K562 (cell line): ENCODE data around the gene RALGAPB. TPM values are rescaled to one million over a fixed set of nuclear protein-coding genes. Genes with fewer than 3 reads are reported as not detected.
A peak's percentile ranks its signal among the peaks of the same experiment; 100 is the strongest.

ENCODE experiments used
- ATAC-seq: fragments of 200-7000 bp; cut with Tn5 transposase; 3 replicates; pipeline ENCODE4 v1.9.1; 2020; ENCODE audit warnings: moderate library complexity
- BruUV-seq: library from RNA; stranded (reverse); fragments of 400-500 nt; replicated peaks from 2 replicates; lab custom pipeline; 2021; lab: Mats Ljungman, UMichigan
- CTCF ChIA-PET: fragments of 300-600 bp; formaldehyde crosslinking; extraction: SDS; loops from one replicate; lab custom pipeline; 2021; ENCODE audit warnings: low intra/inter-chr PET ratio; lab: Yijun Ruan, JAX
- POLR2A ChIA-PET: fragments of 300-600, 350-650 bp; sonication (Branson Sonifier 250); formaldehyde crosslinking; extraction: SDS; loops from one replicate; lab custom pipeline; 2021; ENCODE audit warnings: antibody characterized with exemption, inconsistent platforms; lab: Yijun Ruan, JAX
- DNase-seq, 4 experiments: peaks; one replicate each; pipeline versions ENCODE4 v3.0.0 to v3.0.0-alpha.2; 2011 to 2018; ENCODE audit warnings: low spot score in 3 of 4, mixed read lengths in 3 of 4; ENCODE audit errors: extremely low read depth in 1 of 4
- FAIRE-seq: peaks from 2 replicates; lab custom pipeline; 2011; peaks lifted over from hg19 to GRCh38; lab: Jason Lieb, UNC
- H2AFZ ChIP-seq: 2 replicates; pipeline ENCODE4 v1.6.0; 2011; ENCODE audit warnings: low read depth, low read length, control low read depth, inconsistent platforms
- H3K27ac ChIP-seq: fragments of 200-600 bp; 3 replicates; pipeline ENCODE4 v1.8.0; 2011; ENCODE audit warnings: low read depth, mild to moderate bottlenecking, control low read depth, inconsistent platforms, low read length, moderate library complexity, mixed read lengths; ENCODE audit errors: extremely low read depth
- H3K27me3 ChIP-seq, 2 experiments: fragments of 300-600 bp in 1 of 2; 2 replicates in 1 of 2; 3 replicates in 1 of 2; pipeline versions ENCODE4 v1.6.0 to v1.8.0; 2011; ENCODE audit warnings: inconsistent platforms in 2 of 2, low read length in 2 of 2, mild to moderate bottlenecking in 1 of 2, mixed read lengths in 1 of 2, moderate library complexity in 1 of 2; ENCODE audit not compliant: control insufficient read depth in 2 of 2, insufficient read depth in 2 of 2
- H3K36me3 ChIP-seq: fragments of 300-600 bp; 3 replicates; pipeline ENCODE4 v1.8.0; 2011; ENCODE audit warnings: mild to moderate bottlenecking, low read length, inconsistent platforms; ENCODE audit not compliant: control insufficient read depth, insufficient read depth
- H3K4me1 ChIP-seq, 2 experiments: fragments of 200-600 bp in 1 of 2; replicated peaks in 1 of 2; 2 replicates in 1 of 2; 3 replicates in 1 of 2; pipeline versions ENCODE4 v1.5.1 to v1.8.0; 2011; ENCODE audit warnings: inconsistent platforms in 2 of 2, low read length in 2 of 2, mild to moderate bottlenecking in 1 of 2, mixed read lengths in 1 of 2, moderate library complexity in 1 of 2; ENCODE audit not compliant: control insufficient read depth in 2 of 2, insufficient read depth in 2 of 2
- H3K4me2 ChIP-seq: 2 replicates; pipeline ENCODE4 v1.6.1; 2011; ENCODE audit warnings: low read length, control low read depth, inconsistent platforms, mixed read lengths; ENCODE audit not compliant: insufficient read depth
- H3K4me3 ChIP-seq: fragments of 200-600 bp; sonication (generic), shearing (Covaris generic); 2 replicates; pipeline ENCODE4 v1.5.1; 2016; ENCODE audit warnings: control low read depth, inconsistent platforms
- H3K79me2 ChIP-seq: fragments of 200-600 bp; 3 replicates; pipeline ENCODE4 v1.8.0; 2011; ENCODE audit warnings: low read length, inconsistent platforms; ENCODE audit not compliant: control insufficient read depth, insufficient read depth
- H3K9ac ChIP-seq, 2 experiments: 2 replicates each; pipeline versions ENCODE4 v1.6.0 to v1.6.1; 2011; ENCODE audit warnings: low read depth in 2 of 2, low read length in 2 of 2, control low read depth in 1 of 2, inconsistent platforms in 1 of 2, mild to moderate bottlenecking in 1 of 2, mixed read lengths in 1 of 2; ENCODE audit not compliant: insufficient read depth in 1 of 2
- H3K9me1 ChIP-seq: one replicate; pipeline ENCODE4 v1.6.0; 2011; ENCODE audit warnings: inconsistent platforms, mild to moderate bottlenecking, low read length, moderate library complexity; ENCODE audit not compliant: control insufficient read depth, insufficient read depth
- H3K9me3 ChIP-seq: replicated peaks from 2 replicates; pipeline ENCODE4 v1.5.1; 2011; ENCODE audit warnings: low read depth, low read length, inconsistent platforms; ENCODE audit not compliant: control insufficient read depth, insufficient read depth
- H4K20me1 ChIP-seq: replicated peaks from 2 replicates; pipeline ENCODE4 v1.6.1; 2011; ENCODE audit warnings: low read length, inconsistent platforms, mixed read lengths; ENCODE audit not compliant: control insufficient read depth, insufficient read depth
- RBM25 ChIP-seq: fragments of 200-400 bp; formaldehyde crosslinking; IDR thresholded peaks from 2 replicates; pipeline ENCODE4 v1.6.1; 2018; ENCODE audit warnings: low read length, low read depth, moderate library complexity; ENCODE audit not compliant: severe bottlenecking
- whole genome bisulfite sequencing: fragments of 100-300 bp; shearing (Covaris generic); methylation state at CpG from one replicate; pipeline ENCODE4 v1.1.6; 2016; ENCODE audit warnings: low coverage, mixed read lengths; ENCODE audit not compliant: insufficient coverage; ENCODE audit errors: missing lambda C conversion rate; 5-methylcytosine and 5-hydroxymethylcytosine counted together
- in situ Hi-C: fragments of 300-500 bp; cut with MboI; formaldehyde crosslinking; loops from 4 replicates; pipeline ENCODE4 v1.15.0; 2018; ENCODE audit warnings: inconsistent platforms, mixed read lengths
- intact Hi-C: fragments of 100-400 bp; cut with micrococcal nuclease; formaldehyde crosslinking; loops from 2 replicates; pipeline ENCODE4 v1.14.2; 2022
- polyA plus RNA-seq, 8 experiments: library from polyadenylated mRNA; depleted of rRNA in 4 of 8; stranded (reverse) in 5 of 8; unstranded in 3 of 8; fragments of >200 nt; fragmentation: Nextera tagmentation in 2 of 8; fragmentation: Illumina TruSeq in 1 of 8; extraction: Ambion mirVana in 2 of 8; extraction: Trizol in 1 of 8; gene quantifications; 2 replicates each; pipeline versions ENCODE4 v1.2.1 to v1.2.3, GENCODE V29; 2011 to 2014; ENCODE audit warnings: inconsistent platforms in 1 of 8, missing spikeins in 1 of 8
- total RNA-seq, 7 experiments: library from RNA; depleted of rRNA in 6 of 7; stranded (reverse); fragments of >200 nt in 6 of 7; fragmentation: Illumina TruSeq in 2 of 7; extraction: Trizol in 2 of 7; gene quantifications; 2 replicates each; pipeline versions ENCODE4 v1.2.1 to v1.2.3, GENCODE V29; 2011 to 2021; ENCODE audit warnings: low replicate concordance in 1 of 7
- TF ChIP-seq, protein P1 (sequence below): sonication (generic); formaldehyde crosslinking; IDR thresholded peaks from 2 replicates; pipeline ENCODE4 v1.8.1; 2023; ENCODE audit warnings: mild to moderate bottlenecking, missing genetic modification reagents

Gene RALGAPB
- total and polyA plus RNA-seq, 9 of the 15 experiments (the other 6 are each of a cell fraction or from before 2014, with no cell fraction given): 4.3 to 25.6 (median 13.6) TPM

- Histone ChIP-seq H3K36me3 (no peaks in the 10 kb centered on the region), H3K9me3 (no peaks in the 10 kb centered on the region), H3K4me2 (no peak overlapping the region), H3K4me1 (no peaks in the 10 kb centered on the region), H3K4me3 (no peak overlapping the region), H3K27ac (no peak overlapping the region), H3K9me1 (no peaks in the 10 kb centered on the region), H3K27me3 (peaks cover 68 to 77% of the 10 kb centered on the region in 2 experiments), H3K9ac (no peak overlapping the region), H4K20me1 (peaks cover 4% of the 10 kb centered on the region; the same call in 1 of the 2 replicates), H3K79me2 (no peaks in the 10 kb centered on the region), H2AFZ (no peak overlapping the region)
- intact Hi-C loops (no loop called here), in situ Hi-C loops (no loop called here)
- WGBS: 17% methylated on average over 4 of the region's 4 CpGs
- CTCF ChIA-PET: no interaction called here
- no TSS peak for BruUV-seq
- POLR2A ChIA-PET: interaction anchor here (0.6 to 1.4 kb wide), 3 partner anchors 13 to 338 kb away, joined by 3 read pairs; no protein-coding TSS in a partner anchor
- no peak for FAIRE-seq
- no peak for DNase-seq
- peak; percentile 79 for TF ChIP-seq RBM25
- TF ChIP-seq, protein P1, sequence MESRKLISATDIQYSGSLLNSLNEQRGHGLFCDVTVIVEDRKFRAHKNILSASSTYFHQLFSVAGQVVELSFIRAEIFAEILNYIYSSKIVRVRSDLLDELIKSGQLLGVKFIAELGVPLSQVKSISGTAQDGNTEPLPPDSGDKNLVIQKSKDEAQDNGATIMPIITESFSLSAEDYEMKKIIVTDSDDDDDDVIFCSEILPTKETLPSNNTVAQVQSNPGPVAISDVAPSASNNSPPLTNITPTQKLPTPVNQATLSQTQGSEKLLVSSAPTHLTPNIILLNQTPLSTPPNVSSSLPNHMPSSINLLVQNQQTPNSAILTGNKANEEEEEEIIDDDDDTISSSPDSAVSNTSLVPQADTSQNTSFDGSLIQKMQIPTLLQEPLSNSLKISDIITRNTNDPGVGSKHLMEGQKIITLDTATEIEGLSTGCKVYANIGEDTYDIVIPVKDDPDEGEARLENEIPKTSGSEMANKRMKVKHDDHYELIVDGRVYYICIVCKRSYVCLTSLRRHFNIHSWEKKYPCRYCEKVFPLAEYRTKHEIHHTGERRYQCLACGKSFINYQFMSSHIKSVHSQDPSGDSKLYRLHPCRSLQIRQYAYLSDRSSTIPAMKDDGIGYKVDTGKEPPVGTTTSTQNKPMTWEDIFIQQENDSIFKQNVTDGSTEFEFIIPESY (CRISPR knock-in tag): no peak
- ATAC-seq: no peak
Observed at GRCh38 chr20:38616457-38616856, 143.8 kb downstream of the RALGAPB start.
